Muscle of back (tissue), 11 donors: ENCODE data around the gene DOCK3. TPM values are rescaled to one million over a fixed set of nuclear protein-coding genes. Genes with fewer than 3 reads are reported as not detected.
"Not testable (repeated sequence)": the region's sequence is repeated elsewhere in the genome, so short reads cannot be mapped to it uniquely, and the experiment has no call there.

ENCODE experiments used
- DNase-seq, 3 donors: peaks; one replicate each; pipeline versions ENCODE4 v3.0.0 to v3.0.0-alpha.2; 2013
- polyA plus RNA-seq, 10 donors: library from polyadenylated mRNA; unstranded; fragments of 120-200 nt; gene quantifications; one replicate each; pipeline ENCODE4 v1.2.1, GENCODE V29; 2013; ENCODE audit not compliant: insufficient read length in 10 of 10

DOCK3 gene
- polyA plus RNA-seq, 10 donors = 0.07 to 0.76 (median 0.22) TPM

GRCh38 chr3:51385621-51386091 is 710.9 kb downstream of the DOCK3 start:
- DNase-seq = no peak

GRCh38 chr3:51386159-51386851 is 711.6 kb downstream of the DOCK3 start:
- no peak for DNase-seq

- no peak for DNase-seq
Observed at GRCh38 chr3:51386852-51387229, 712.1 kb downstream of the DOCK3 start.

- DNase-seq = not testable (repeated sequence)
Observed at GRCh38 chr3:51387281-51387680, 712.6 kb downstream of the DOCK3 start.

- no peak for DNase-seq
Observed at GRCh38 chr3:51388286-51389029, 713.7 kb downstream of the DOCK3 start.

GRCh38 chr3:51389423-51390183 is 714.9 kb downstream of the DOCK3 start:
- DNase-seq = peak in 1 of 3 donors; percentile 53

- no peak for DNase-seq
Observed at GRCh38 chr3:51390246-51391074, 715.7 kb downstream of the DOCK3 start.

GRCh38 chr3:51391075-51391565 is 716.4 kb downstream of the DOCK3 start, which contains the start of gene RBM15B:
Gene RBM15B, plus strand, starts transcription at chr3:51391285. Its CDS starts 115 bp downstream, at chr3:51391400.
- DNase-seq = peak; percentile 97 to 98 (median 97)

GRCh38 chr3:51391566-51392354 is 717.0 kb downstream of the DOCK3 start:
- peak in 1 of 3 donors; percentile 70 for DNase-seq

GRCh38 chr3:51392355-51393133 is 717.8 kb downstream of the DOCK3 start:
- no peak for DNase-seq

- no peak for DNase-seq
Observed at GRCh38 chr3:51393134-51393495, 718.4 kb downstream of the DOCK3 start.

- DNase-seq = no peak
Observed at GRCh38 chr3:51393564-51393963, 718.8 kb downstream of the DOCK3 start.

GRCh38 chr3:51394541-51394940 is 719.8 kb downstream of the DOCK3 start:
- DNase-seq = no peak

- DNase-seq = no peak
Observed at GRCh38 chr3:51395493-51396213, 720.9 kb downstream of the DOCK3 start.

GRCh38 chr3:51396401-51396800 is 721.7 kb downstream of the DOCK3 start:
- no peak for DNase-seq

GRCh38 chr3:51397392-51397791 is 722.7 kb downstream of the DOCK3 start:
- no peak for DNase-seq

GRCh38 chr3:51398595-51399310 is 724.0 kb downstream of the DOCK3 start:
- DNase-seq = no peak

GRCh38 chr3:51400166-51400565 is 725.4 kb downstream of the DOCK3 start:
- no peak for DNase-seq
